ENCODE results near the gene MAN2A1.

Gene MAN2A1

GRCh38 chr5:109706095-109706494 lies 16.4 kb downstream of the MAN2A1 start:
- no peaks in the 10 kb centered on the region for H3K4me1 ChIP-seq (ENCODE audit: insufficient read depth, poor library complexity, severe bottlenecking)
- DNase-seq (ENCODE audit: low spot score) (no peak), ATAC-seq (ENCODE audit: low read depth) (no peak)
- 0 out of 2 replicates have a peak, but pooled peaks cover 3% of the 10 kb centered on the region for H3K36me3 ChIP-seq (ENCODE audit: low read depth)
- H3K27ac ChIP-seq (ENCODE audit: poor library complexity, severe bottlenecking), result no peak overlapping the region
- TF ChIP-seq, protein P1, sequence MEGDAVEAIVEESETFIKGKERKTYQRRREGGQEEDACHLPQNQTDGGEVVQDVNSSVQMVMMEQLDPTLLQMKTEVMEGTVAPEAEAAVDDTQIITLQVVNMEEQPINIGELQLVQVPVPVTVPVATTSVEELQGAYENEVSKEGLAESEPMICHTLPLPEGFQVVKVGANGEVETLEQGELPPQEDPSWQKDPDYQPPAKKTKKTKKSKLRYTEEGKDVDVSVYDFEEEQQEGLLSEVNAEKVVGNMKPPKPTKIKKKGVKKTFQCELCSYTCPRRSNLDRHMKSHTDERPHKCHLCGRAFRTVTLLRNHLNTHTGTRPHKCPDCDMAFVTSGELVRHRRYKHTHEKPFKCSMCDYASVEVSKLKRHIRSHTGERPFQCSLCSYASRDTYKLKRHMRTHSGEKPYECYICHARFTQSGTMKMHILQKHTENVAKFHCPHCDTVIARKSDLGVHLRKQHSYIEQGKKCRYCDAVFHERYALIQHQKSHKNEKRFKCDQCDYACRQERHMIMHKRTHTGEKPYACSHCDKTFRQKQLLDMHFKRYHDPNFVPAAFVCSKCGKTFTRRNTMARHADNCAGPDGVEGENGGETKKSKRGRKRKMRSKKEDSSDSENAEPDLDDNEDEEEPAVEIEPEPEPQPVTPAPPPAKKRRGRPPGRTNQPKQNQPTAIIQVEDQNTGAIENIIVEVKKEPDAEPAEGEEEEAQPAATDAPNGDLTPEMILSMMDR (IDR thresholded peaks at IDR 0.05; ENCODE audit: poor library complexity, severe bottlenecking), result no peak
- H3K4me3 ChIP-seq (ENCODE audit: severe bottlenecking), result no peak overlapping the region
- H3K9me3 ChIP-seq (ENCODE audit: severe bottlenecking), result no peaks in the 10 kb centered on the region
- H3K27me3 ChIP-seq (ENCODE audit: insufficient read depth, poor library complexity, severe bottlenecking), result no peaks in the 10 kb centered on the region

GRCh38 chr5:109707531-109707930 lies 17.8 kb downstream of the MAN2A1 start:
- no peak for ATAC-seq (ENCODE audit: low read depth)
- H3K36me3 ChIP-seq (ENCODE audit: low read depth), result 0 out of 2 replicates have a peak, but pooled peaks cover 3% of the 10 kb centered on the region

DNA sequence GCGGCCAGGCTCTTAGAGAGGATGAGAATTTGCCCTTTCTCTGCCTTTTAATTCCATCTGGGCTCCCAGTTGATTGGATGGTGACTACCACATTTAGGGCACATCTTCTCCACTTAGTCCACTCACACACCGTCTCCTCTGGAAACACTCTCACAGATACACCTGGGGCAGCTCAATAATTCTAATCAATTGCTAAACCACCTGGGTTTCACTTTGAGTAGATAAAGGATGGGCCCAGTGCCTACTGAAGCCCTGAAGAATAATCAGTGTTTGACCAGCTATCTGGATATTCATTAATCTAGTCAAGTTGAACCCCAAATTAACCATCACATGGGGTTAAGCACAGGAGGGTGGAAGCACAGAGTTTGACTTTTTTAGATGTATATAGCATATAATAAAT lies 19.1 kb downstream of the MAN2A1 start:
- ATAC-seq (ENCODE audit: low read depth), result no peak
- H3K4me3 ChIP-seq (ENCODE audit: severe bottlenecking), result no peak overlapping the region
- H3K27me3 ChIP-seq (ENCODE audit: insufficient read depth, poor library complexity, severe bottlenecking), result no peaks in the 10 kb centered on the region
- 0 out of 2 replicates have a peak, but pooled peaks cover 8% of the 10 kb centered on the region for H3K36me3 ChIP-seq (ENCODE audit: low read depth)
- no peak for DNase-seq (ENCODE audit: low spot score)
- TF ChIP-seq, protein P1 (IDR thresholded peaks at IDR 0.05; ENCODE audit: poor library complexity, severe bottlenecking), result no peak
- no peak overlapping the region for H3K27ac ChIP-seq (ENCODE audit: poor library complexity, severe bottlenecking)
- H3K9me3 ChIP-seq (ENCODE audit: severe bottlenecking), result no peaks in the 10 kb centered on the region
- H3K4me1 ChIP-seq (ENCODE audit: insufficient read depth, poor library complexity, severe bottlenecking), result no peaks in the 10 kb centered on the region

More at GRCh38 chr5:109707531-109707930, 17.8 kb downstream of the MAN2A1 start:
- H3K27me3 ChIP-seq (ENCODE audit: insufficient read depth, poor library complexity, severe bottlenecking), result no peaks in the 10 kb centered on the region
- DNase-seq (ENCODE audit: low spot score), result no peak
- H3K9me3 ChIP-seq (ENCODE audit: severe bottlenecking), result no peaks in the 10 kb centered on the region
- H3K4me3 ChIP-seq (ENCODE audit: severe bottlenecking), result no peak overlapping the region
- TF ChIP-seq, protein P1 (IDR thresholded peaks at IDR 0.05; ENCODE audit: poor library complexity, severe bottlenecking), result no peak
- H3K4me1 ChIP-seq (ENCODE audit: insufficient read depth, poor library complexity, severe bottlenecking), result no peaks in the 10 kb centered on the region
- H3K27ac ChIP-seq (ENCODE audit: poor library complexity, severe bottlenecking), result no peak overlapping the region

- Histone ChIP-seq H3K27me3 (ENCODE audit: insufficient read depth, poor library complexity, severe bottlenecking) (no peaks in the 10 kb centered on the region), H3K27ac (ENCODE audit: poor library complexity, severe bottlenecking) (no peak overlapping the region), H3K4me3 (ENCODE audit: severe bottlenecking) (no peak overlapping the region), H3K9me3 (ENCODE audit: severe bottlenecking) (no peaks in the 10 kb centered on the region), H3K36me3 (ENCODE audit: low read depth) (0 out of 2 replicates have a peak, but pooled peaks cover 8% of the 10 kb centered on the region), H3K4me1 (ENCODE audit: insufficient read depth, poor library complexity, severe bottlenecking) (no peaks in the 10 kb centered on the region)
- DNase-seq (ENCODE audit: low spot score), result no peak
- no peak for ATAC-seq (ENCODE audit: low read depth)
- TF ChIP-seq, protein P1 (IDR thresholded peaks at IDR 0.05; ENCODE audit: poor library complexity, severe bottlenecking), result no peak
Measured at GRCh38 chr5:109709225-109709624, 19.5 kb downstream of the MAN2A1 start.

DNA sequence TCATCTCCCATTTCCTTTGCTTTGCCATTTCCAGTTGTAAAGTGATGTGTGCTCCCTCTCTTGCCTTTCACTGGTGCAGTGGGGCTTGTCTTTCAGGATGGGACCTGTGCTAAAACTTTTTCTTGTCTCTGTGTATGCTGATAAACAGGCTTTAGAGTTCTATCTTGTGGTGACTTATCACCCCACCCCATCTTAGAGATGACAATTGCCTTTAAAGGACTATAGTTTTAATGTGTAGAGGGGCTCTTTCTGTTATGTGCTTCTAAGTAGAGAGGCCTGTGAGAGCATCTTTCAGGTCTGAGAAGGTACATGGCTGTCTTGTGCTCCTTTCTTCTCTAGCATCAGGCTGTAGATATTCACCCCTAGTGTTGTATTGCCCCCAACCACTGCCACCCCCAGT lies 21.9 kb downstream of the MAN2A1 start:
- Histone ChIP-seq H3K9me3 (ENCODE audit: severe bottlenecking) (no peaks in the 10 kb centered on the region), H3K36me3 (ENCODE audit: low read depth) (peaks cover 24% of the 10 kb centered on the region), H3K27me3 (ENCODE audit: insufficient read depth, poor library complexity, severe bottlenecking) (no peaks in the 10 kb centered on the region), H3K4me3 (ENCODE audit: severe bottlenecking) (no peak overlapping the region), H3K27ac (ENCODE audit: poor library complexity, severe bottlenecking) (no peak overlapping the region), H3K4me1 (ENCODE audit: insufficient read depth, poor library complexity, severe bottlenecking) (no peaks in the 10 kb centered on the region)
- DNase-seq (ENCODE audit: low spot score), result no peak
- 0 out of 3 replicates have a peak, but pooled peaks have one; percentile 12 for ATAC-seq (ENCODE audit: low read depth)
- TF ChIP-seq, protein P1 (IDR thresholded peaks at IDR 0.05; ENCODE audit: poor library complexity, severe bottlenecking), result no peak

Data from RWPE2 (cell line).